Gastrocnemius medialis (tissue), 4 donors: ENCODE data around the gene SLC26A4. TPM values are rescaled to one million over a fixed set of nuclear protein-coding genes. Genes with fewer than 3 reads are reported as not detected.

Experiments used
- ATAC-seq, 2 donors: fragments of 150-250 bp; one replicate each; pipeline ENCODE4 v1.9.1; 2016
- DNase-seq, 2 donors: peaks; one replicate each; pipeline ENCODE4 v3.0.0-alpha.2; 2019
- H3K27ac ChIP-seq, 4 donors: fragments of 200-600 bp; sonication (generic); 1 replicate in 1 of 4; 2 replicates in 3 of 4; pipeline ENCODE4 v1.5.1; 2016 to 2018; ENCODE audit warnings: mild to moderate bottlenecking in 2 of 4, moderate library complexity in 1 of 4
- H3K27me3 ChIP-seq, 3 donors: fragments of 200-600 bp; sonication (generic) in 2 of 3; 1 replicate in 1 of 3; 2 replicates in 2 of 3; pipeline versions ENCODE4 v1.5.1 to v1.6.0; 2016 to 2019; ENCODE audit warnings: mild to moderate bottlenecking in 1 of 3, moderate library complexity in 1 of 3
- H3K36me3 ChIP-seq, 2 donors: fragments of 200-600 bp; sonication (generic) in 1 of 2; one replicate each; pipeline ENCODE4 v1.5.1; 2017 to 2018
- H3K4me1 ChIP-seq, 2 donors: fragments of 200-600 bp; sonication (generic) in 1 of 2; one replicate each; pipeline ENCODE4 v1.5.1; 2016 to 2017; ENCODE audit warnings: mild to moderate bottlenecking in 2 of 2
- H3K4me3 ChIP-seq, 4 donors: fragments of 200-600 bp; sonication (generic) in 3 of 4; 1 replicate in 1 of 4; 2 replicates in 3 of 4; pipeline ENCODE4 v1.5.1; 2016 to 2019; ENCODE audit warnings: mild to moderate bottlenecking in 2 of 4
- H3K9me3 ChIP-seq, 3 donors: fragments of 200-600 bp; sonication (generic) in 2 of 3; 1 replicate in 1 of 3; 2 replicates in 2 of 3; pipeline ENCODE4 v1.5.1; 2016 to 2019
- POLR2A ChIP-seq, 2 donors: fragments of 450-650 bp; IDR thresholded peaks; one replicate each; pipeline ENCODE4 v1.6.1; 2017; ENCODE audit warnings: antibody characterized with exemption in 2 of 2, mild to moderate bottlenecking in 2 of 2, moderate library complexity in 2 of 2
- in situ Hi-C, 4 donors: fragments of 200-750 bp; cut with MboI; loops; one replicate each; pipeline versions ENCODE4 v1.15.0 to v1.8.0; 2017; ENCODE audit warnings: low sequenced_read_pairs in 4 of 4
- intact Hi-C: fragments of 100-400 bp; cut with DNase I; formaldehyde crosslinking; loops from one replicate; pipeline ENCODE4 v1.15.1; 2023; ENCODE audit warnings: low total_unique reads
- total RNA-seq, 4 donors: library from RNA; depleted of rRNA; stranded (reverse); fragments of >200 nt; gene quantifications; one replicate each; pipeline versions ENCODE4 v1.1.0 to v1.2.3, GENCODE V29; 2016
- TF ChIP-seq, protein P1 (sequence below), 5 experiments: fragments of 450-650 bp in 3 of 5; fragments of 200-600 bp in 2 of 5; sonication (generic) in 2 of 5; IDR thresholded peaks in 4 of 5; conservative IDR thresholded peaks in 1 of 5; 1 replicate in 4 of 5; 2 replicates in 1 of 5; pipeline ENCODE4 v1.5.1; 2016 to 2019; ENCODE audit warnings: antibody characterized with exemption in 5 of 5, mild to moderate bottlenecking in 3 of 5, moderate library complexity in 3 of 5

The SLC26A4 gene
- total RNA-seq, 4 donors from 2014 or later: 0.09 to 2.5 (median 0.20) TPM; not detected in 1

DNA sequence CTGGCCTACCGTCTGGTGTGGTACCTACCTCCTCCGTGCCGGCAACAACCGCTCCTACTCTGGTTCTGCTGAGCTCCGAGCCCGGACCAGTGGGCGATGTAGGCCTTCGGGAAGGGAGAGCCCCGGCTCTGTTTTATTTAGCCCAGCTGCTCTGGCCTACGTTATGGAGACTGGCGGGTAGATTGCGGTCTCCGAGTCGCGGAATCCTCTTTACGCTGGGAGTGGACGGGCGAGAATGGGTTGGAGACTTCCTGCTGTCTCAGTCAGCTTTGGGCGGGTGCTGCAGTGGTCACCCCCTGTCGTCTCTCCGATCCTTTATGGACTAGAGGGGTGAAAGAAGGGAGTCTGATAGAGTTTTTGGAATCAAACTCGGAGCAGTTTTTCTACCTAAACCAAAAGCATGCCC is 83.7 kb downstream of the SLC26A4 start:
- no peak for TF ChIP-seq POLR2A (IDR thresholded peaks at IDR 0.05)
- TF ChIP-seq, protein P1, sequence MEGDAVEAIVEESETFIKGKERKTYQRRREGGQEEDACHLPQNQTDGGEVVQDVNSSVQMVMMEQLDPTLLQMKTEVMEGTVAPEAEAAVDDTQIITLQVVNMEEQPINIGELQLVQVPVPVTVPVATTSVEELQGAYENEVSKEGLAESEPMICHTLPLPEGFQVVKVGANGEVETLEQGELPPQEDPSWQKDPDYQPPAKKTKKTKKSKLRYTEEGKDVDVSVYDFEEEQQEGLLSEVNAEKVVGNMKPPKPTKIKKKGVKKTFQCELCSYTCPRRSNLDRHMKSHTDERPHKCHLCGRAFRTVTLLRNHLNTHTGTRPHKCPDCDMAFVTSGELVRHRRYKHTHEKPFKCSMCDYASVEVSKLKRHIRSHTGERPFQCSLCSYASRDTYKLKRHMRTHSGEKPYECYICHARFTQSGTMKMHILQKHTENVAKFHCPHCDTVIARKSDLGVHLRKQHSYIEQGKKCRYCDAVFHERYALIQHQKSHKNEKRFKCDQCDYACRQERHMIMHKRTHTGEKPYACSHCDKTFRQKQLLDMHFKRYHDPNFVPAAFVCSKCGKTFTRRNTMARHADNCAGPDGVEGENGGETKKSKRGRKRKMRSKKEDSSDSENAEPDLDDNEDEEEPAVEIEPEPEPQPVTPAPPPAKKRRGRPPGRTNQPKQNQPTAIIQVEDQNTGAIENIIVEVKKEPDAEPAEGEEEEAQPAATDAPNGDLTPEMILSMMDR (IDR thresholded peaks at IDR 0.05 in 4 of 5, conservative IDR thresholded peaks at IDR 0.05 in 1 of 5): no peak

GRCh38 chr7:107746006-107746405 is 85.4 kb downstream of the SLC26A4 start:
- Histone ChIP-seq H3K9me3 (no peaks in the 10 kb centered on the region), H3K4me3 (no peak overlapping the region), H3K27me3 (no peaks in the 10 kb centered on the region), H3K27ac (no peak overlapping the region), H3K36me3 (peaks cover 0 to 21% of the 10 kb centered on the region in 2 donors), H3K4me1 (peaks cover 38 to 45% of the 10 kb centered on the region in 2 donors)
- in situ Hi-C loops (loop anchor here (5.0 to 25.0 kb wide), 3 partner anchors 126 to 559 kb away; no protein-coding TSS in a partner anchor), intact Hi-C loops (loop anchor here (10.0 kb wide), 1 partner anchor 1461 kb away; the partner anchor contains the start of gene NAMPT)
- no peak for DNase-seq
- TF ChIP-seq, protein P1 (IDR thresholded peaks at IDR 0.05 in 4 of 5, conservative IDR thresholded peaks at IDR 0.05 in 1 of 5): no peak
- TF ChIP-seq POLR2A (IDR thresholded peaks at IDR 0.05): no peak
- ATAC-seq: no peak

More for the DNA sequence above, 83.7 kb downstream of the SLC26A4 start:
- no peak for DNase-seq
- Histone ChIP-seq H3K27me3 (no peaks in the 10 kb centered on the region), H3K27ac (peak overlapping the region; percentile 92 to 100 (median 95)), H3K4me1 (peaks cover 38 to 45% of the 10 kb centered on the region in 2 donors), H3K9me3 (no peaks in the 10 kb centered on the region), H3K36me3 (peaks cover 0 to 4% of the 10 kb centered on the region in 2 donors), H3K4me3 (peak overlapping the region; percentile 75 to 96 (median 91))
- ATAC-seq: peak; percentile 25 to 45
- in situ Hi-C loops (loop anchor here in 3 of 4 donors (5.0 to 25.0 kb wide), 4 partner anchors 128 to 557 kb away; no protein-coding TSS in a partner anchor), intact Hi-C loops (loop anchor here (1.0 to 10.0 kb wide), 5 partner anchors 147 to 1460 kb away; partner anchors contain the start of genes CCDC71L, COG5, DLD and DUS4L)

- H3K4me3 ChIP-seq: no peak overlapping the region
- peaks cover 0 to 59% of the 10 kb centered on the region in 2 donors for H3K36me3 ChIP-seq
- H3K27me3 ChIP-seq: no peaks in the 10 kb centered on the region
- ATAC-seq (no peak), DNase-seq (no peak)
- intact Hi-C loops: no loop called here
- peaks cover 17 to 21% of the 10 kb centered on the region in 2 donors for H3K4me1 ChIP-seq
- TF ChIP-seq, protein P1 (IDR thresholded peaks at IDR 0.05 in 4 of 5, conservative IDR thresholded peaks at IDR 0.05 in 1 of 5): no peak
- TF ChIP-seq POLR2A (IDR thresholded peaks at IDR 0.05): no peak
- in situ Hi-C loops: no loop called here
- H3K9me3 ChIP-seq: no peaks in the 10 kb centered on the region
- H3K27ac ChIP-seq: no peak overlapping the region
These were observed 90.5 kb downstream of the SLC26A4 start for GRCh38 chr7:107751113-107751512.

- no peak for TF ChIP-seq POLR2A (IDR thresholded peaks at IDR 0.05)
- TF ChIP-seq, protein P1 (IDR thresholded peaks at IDR 0.05 in 4 of 5, conservative IDR thresholded peaks at IDR 0.05 in 1 of 5): no peak
- Histone ChIP-seq H3K4me1 (no peaks in the 10 kb centered on the region), H3K36me3 (peaks cover 0 to 86% of the 10 kb centered on the region in 2 donors), H3K4me3 (no peak overlapping the region), H3K27me3 (no peaks in the 10 kb centered on the region), H3K9me3 (no peaks in the 10 kb centered on the region), H3K27ac (no peak overlapping the region)
- no peak for ATAC-seq
- intact Hi-C loops: no loop called here
- no peak for DNase-seq
- in situ Hi-C loops: no loop called here
These were observed 94.0 kb downstream of the SLC26A4 start for GRCh38 chr7:107754642-107755041.
